ENCODE data around the gene CORO2B. TPM values are rescaled to one million over a fixed set of nuclear protein-coding genes. Genes with fewer than 3 reads are reported as not detected.

Gene CORO2B
- polyA plus RNA-seq, 1 donor from 2014 or later, result 15.1 TPM

- no peaks in the 10 kb centered on the region for H3K79me2 ChIP-seq (replicated peaks; ENCODE audit: insufficient read depth, low read length)
- H3K27ac ChIP-seq (ENCODE audit: low read length), result no peak overlapping the region
- H3K36me3 ChIP-seq (ENCODE audit: insufficient read depth, low read length), result no peaks in the 10 kb centered on the region
- H3K9me2 ChIP-seq (ENCODE audit: insufficient read depth, low read length), result no peaks in the 10 kb centered on the region
- H3K27me3 ChIP-seq (ENCODE audit: insufficient read depth, low read depth, low read length), result peaks cover 8% of the 10 kb centered on the region
- H2AFZ ChIP-seq (ENCODE audit: low read depth, low read length), result no peak overlapping the region
- no peaks in the 10 kb centered on the region for H3K9me3 ChIP-seq (ENCODE audit: low read length)
- no peak overlapping the region for H3K4me2 ChIP-seq (ENCODE audit: low read length)
- H3F3A ChIP-seq (ENCODE audit: insufficient read depth, low read length, poor library complexity, severe bottlenecking), result no peaks in the 10 kb centered on the region
- H3K4me3 ChIP-seq (ENCODE audit: low read length), result no peak overlapping the region
- no peak for TF ChIP-seq SMC3 (conservative IDR thresholded peaks at IDR 0.05; ENCODE audit: poor library complexity)
- no peak for TF ChIP-seq MXI1 (conservative IDR thresholded peaks at IDR 0.05; ENCODE audit: poor library complexity, severe bottlenecking)
- TF ChIP-seq, protein P1, sequence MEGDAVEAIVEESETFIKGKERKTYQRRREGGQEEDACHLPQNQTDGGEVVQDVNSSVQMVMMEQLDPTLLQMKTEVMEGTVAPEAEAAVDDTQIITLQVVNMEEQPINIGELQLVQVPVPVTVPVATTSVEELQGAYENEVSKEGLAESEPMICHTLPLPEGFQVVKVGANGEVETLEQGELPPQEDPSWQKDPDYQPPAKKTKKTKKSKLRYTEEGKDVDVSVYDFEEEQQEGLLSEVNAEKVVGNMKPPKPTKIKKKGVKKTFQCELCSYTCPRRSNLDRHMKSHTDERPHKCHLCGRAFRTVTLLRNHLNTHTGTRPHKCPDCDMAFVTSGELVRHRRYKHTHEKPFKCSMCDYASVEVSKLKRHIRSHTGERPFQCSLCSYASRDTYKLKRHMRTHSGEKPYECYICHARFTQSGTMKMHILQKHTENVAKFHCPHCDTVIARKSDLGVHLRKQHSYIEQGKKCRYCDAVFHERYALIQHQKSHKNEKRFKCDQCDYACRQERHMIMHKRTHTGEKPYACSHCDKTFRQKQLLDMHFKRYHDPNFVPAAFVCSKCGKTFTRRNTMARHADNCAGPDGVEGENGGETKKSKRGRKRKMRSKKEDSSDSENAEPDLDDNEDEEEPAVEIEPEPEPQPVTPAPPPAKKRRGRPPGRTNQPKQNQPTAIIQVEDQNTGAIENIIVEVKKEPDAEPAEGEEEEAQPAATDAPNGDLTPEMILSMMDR (IDR thresholded peaks at IDR 0.05; ENCODE audit: poor library complexity, severe bottlenecking), result no peak
- no peak overlapping the region for H3K9ac ChIP-seq (ENCODE audit: low read length)
- no peaks in the 10 kb centered on the region for H4K20me1 ChIP-seq (ENCODE audit: insufficient read depth)
Measured at GRCh38 chr15:68557469-68558317, 21.1 kb upstream of the CORO2B start.

DNA sequence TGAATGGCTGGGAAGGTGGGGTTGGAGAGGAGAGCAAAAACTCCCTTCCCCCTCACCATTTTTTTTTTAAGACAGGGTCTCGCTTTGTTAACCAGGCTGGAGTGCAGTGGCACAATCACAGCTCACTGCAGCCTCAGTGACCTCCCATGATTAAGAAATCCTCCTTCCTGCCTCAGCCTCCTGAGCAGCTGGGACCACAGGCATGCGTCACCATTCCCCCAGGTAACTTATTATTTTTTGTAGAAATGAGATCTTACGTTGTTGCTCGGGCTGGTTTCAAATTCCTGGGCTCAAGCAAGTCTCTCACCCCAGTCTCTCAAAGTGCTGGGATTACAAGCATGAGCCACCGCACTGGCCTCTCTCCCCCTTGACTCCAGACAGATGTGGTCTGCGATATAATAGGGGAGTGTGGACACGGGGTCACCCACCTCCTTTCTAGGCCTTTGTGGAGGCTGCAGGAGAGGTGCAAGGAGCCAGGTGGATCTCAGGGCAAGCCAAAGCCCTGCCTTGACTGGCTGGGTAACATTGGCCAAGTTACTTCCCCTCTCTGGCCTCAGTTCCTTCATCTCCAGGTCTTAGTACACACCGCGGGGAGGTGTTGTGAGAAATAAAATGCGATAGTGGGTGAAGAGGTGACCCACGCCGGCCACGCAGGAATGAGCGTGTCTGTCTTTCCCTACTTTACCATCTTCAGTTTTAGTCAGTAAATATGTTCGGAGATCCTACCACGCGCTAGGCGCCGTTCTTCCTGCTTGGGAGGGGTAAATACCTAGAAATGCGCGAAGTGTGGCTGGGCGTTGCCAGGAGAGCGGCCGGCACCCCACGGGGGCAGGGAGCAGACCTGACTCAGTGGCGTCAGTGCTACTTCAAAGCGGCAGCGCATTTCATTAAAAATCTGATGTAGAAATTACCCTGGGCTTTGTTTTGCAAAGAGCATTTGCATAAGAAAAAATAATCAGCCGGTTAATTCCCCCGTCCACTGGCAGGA, 20.2 kb upstream of the CORO2B start:
- Histone ChIP-seq H3K4me3 (ENCODE audit: low read length) (peak overlapping the region; percentile 62), H3K36me3 (ENCODE audit: insufficient read depth, low read length) (no peaks in the 10 kb centered on the region), H3K9ac (ENCODE audit: low read length) (no peak overlapping the region), H3K79me2 (replicated peaks; ENCODE audit: insufficient read depth, low read length) (no peaks in the 10 kb centered on the region), H4K20me1 (ENCODE audit: insufficient read depth) (no peaks in the 10 kb centered on the region), H3K27ac (ENCODE audit: low read length) (no peak overlapping the region), H3K4me2 (ENCODE audit: low read length) (no peak overlapping the region), H3K9me2 (ENCODE audit: insufficient read depth, low read length) (no peaks in the 10 kb centered on the region), H3F3A (ENCODE audit: insufficient read depth, low read length, poor library complexity, severe bottlenecking) (no peaks in the 10 kb centered on the region), H3K9me3 (ENCODE audit: low read length) (no peaks in the 10 kb centered on the region), H3K27me3 (ENCODE audit: insufficient read depth, low read depth, low read length) (peaks cover 8% of the 10 kb centered on the region), H2AFZ (ENCODE audit: low read depth, low read length) (no peak overlapping the region)
- no peak for TF ChIP-seq SMC3 (conservative IDR thresholded peaks at IDR 0.05; ENCODE audit: poor library complexity)
- TF ChIP-seq EZH2 (IDR thresholded peaks at IDR 0.05; ENCODE audit: borderline replicate concordance, insufficient read depth, low read length, poor library complexity, severe bottlenecking), result no peak
- no peak for TF ChIP-seq TAF1 (IDR thresholded peaks at IDR 0.05; ENCODE audit: low read depth)
- no peak for TF ChIP-seq MXI1 (conservative IDR thresholded peaks at IDR 0.05; ENCODE audit: poor library complexity, severe bottlenecking)
- TF ChIP-seq, protein P1 (IDR thresholded peaks at IDR 0.05; ENCODE audit: poor library complexity, severe bottlenecking), result no peak
- no peak for TF ChIP-seq POLR2AphosphoS5 (IDR thresholded peaks at IDR 0.05)

All from neural cell (in vitro differentiated cells).